OCI-LY3 (cell line): ENCODE measurements around the gene CABS1.

Source experiments
- H2AFZ ChIP-seq: fragments of 200-600, 300-600 bp; shearing (Covaris generic); 2 replicates; pipeline ENCODE4 v1.6.0; 2014; ENCODE audit warnings: antibody characterized with exemption, low read depth, low read length
- H3K27ac ChIP-seq: fragments of 200-600, 300-600 bp; sonication (generic); 2 replicates; pipeline ENCODE4 v1.5.1; 2014; ENCODE audit warnings: mild to moderate bottlenecking, low read length, moderate library complexity, mixed read lengths
- H3K27me3 ChIP-seq: fragments of 200-600, 300-600 bp; sonication (generic); 2 replicates; pipeline ENCODE4 v1.6.1; 2014; ENCODE audit warnings: low read depth, low read length, mixed read lengths
- H3K36me3 ChIP-seq: fragments of 200-600, 300-600 bp; sonication (generic); replicated peaks from 2 replicates; pipeline ENCODE3; 2014; ENCODE audit warnings: low read depth, low read length, mixed read lengths
- H3K4me1 ChIP-seq: fragments of 300-600, 200-600 bp; sonication (generic); 2 replicates; pipeline ENCODE4 v1.6.1; 2014; ENCODE audit warnings: low read length, mixed read lengths
- H3K4me2 ChIP-seq: fragments of 200-600, 300-600 bp; sonication (generic); 2 replicates; pipeline ENCODE4 v1.6.1; 2014; ENCODE audit warnings: low read length, mixed read lengths
- H3K4me3 ChIP-seq: fragments of 300-600, 200-600 bp; sonication (generic); 2 replicates; pipeline ENCODE4 v1.5.1; 2014; ENCODE audit warnings: antibody characterized with exemption, mild to moderate bottlenecking, low read length, moderate library complexity
- H3K79me2 ChIP-seq: fragments of 300-600, 200-600 bp; shearing (Covaris generic); 2 replicates; pipeline ENCODE4 v1.6.1; 2014; ENCODE audit warnings: mild to moderate bottlenecking, low read length, mixed read lengths
- H3K9ac ChIP-seq: fragments of 300-600, 200-600 bp; shearing (Covaris generic); 2 replicates; pipeline ENCODE4 v1.6.0; 2014; ENCODE audit warnings: mild to moderate bottlenecking, low read length, moderate library complexity
- H3K9me3 ChIP-seq: fragments of 200-600, 300-600 bp; shearing (Covaris generic); 2 replicates; pipeline ENCODE4 v1.6.1; 2014; ENCODE audit warnings: low read length, mixed read lengths; ENCODE audit not compliant: insufficient read depth
- H4K20me1 ChIP-seq: fragments of 200-600, 300-600 bp; sonication (generic); 2 replicates; pipeline ENCODE4 v1.6.1; 2016; ENCODE audit warnings: low read length, mixed read lengths; ENCODE audit not compliant: insufficient read depth
- EZH2phosphoT487 ChIP-seq: fragments of 200-600 bp; shearing (Covaris generic); IDR thresholded peaks from 2 replicates; pipeline ENCODE4 v1.6.1; 2018; ENCODE audit warnings: antibody characterized with exemption, mixed run types, low read depth
- TF ChIP-seq, protein P1 (sequence below): fragments of 200-600, 300-600 bp; sonication (generic); IDR thresholded peaks from 2 replicates; pipeline ENCODE4 v1.5.1; 2014; ENCODE audit warnings: antibody characterized with exemption, low read length, low read depth

The CABS1 gene

DNA sequence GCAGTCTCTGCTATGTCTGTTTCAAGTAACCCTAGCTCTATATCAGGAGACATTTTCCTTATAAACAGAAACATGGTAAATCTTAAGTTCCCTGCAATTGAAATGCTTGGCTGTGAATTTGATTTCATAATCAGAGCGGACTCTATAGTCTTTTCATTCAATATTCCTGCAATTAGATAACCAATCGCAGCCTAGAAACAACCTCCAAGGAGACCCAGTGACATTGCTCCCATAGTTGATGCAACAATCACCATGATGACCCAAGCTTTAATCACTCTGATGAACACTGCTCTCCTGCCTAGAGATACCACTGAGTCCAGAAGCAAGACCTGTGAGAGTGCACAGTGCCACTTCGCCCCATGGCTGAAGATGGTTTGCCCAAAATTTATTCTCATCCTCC, at the start of gene CABS1:
Gene CABS1, plus strand, starts transcription at position 301 of the 400 bp plus-strand sequence. Its CDS starts 59 bp downstream, at position 360.
- H3K9ac ChIP-seq, result no peak within 1 kb of the TSS
- H3K36me3 ChIP-seq, result no peaks in the 10 kb centered on the region
- H3K4me3 ChIP-seq, result no peak within 1 kb of the TSS
- no peak within 1 kb of the TSS for H3K27ac ChIP-seq
- H3K9me3 ChIP-seq, result no peaks in the 10 kb centered on the region
- no peaks in the 10 kb centered on the region for H3K4me1 ChIP-seq
- H3K79me2 ChIP-seq, result no peaks in the 10 kb centered on the region
- no peak within 1 kb of the TSS for H3K4me2 ChIP-seq
- TF ChIP-seq, protein P1, sequence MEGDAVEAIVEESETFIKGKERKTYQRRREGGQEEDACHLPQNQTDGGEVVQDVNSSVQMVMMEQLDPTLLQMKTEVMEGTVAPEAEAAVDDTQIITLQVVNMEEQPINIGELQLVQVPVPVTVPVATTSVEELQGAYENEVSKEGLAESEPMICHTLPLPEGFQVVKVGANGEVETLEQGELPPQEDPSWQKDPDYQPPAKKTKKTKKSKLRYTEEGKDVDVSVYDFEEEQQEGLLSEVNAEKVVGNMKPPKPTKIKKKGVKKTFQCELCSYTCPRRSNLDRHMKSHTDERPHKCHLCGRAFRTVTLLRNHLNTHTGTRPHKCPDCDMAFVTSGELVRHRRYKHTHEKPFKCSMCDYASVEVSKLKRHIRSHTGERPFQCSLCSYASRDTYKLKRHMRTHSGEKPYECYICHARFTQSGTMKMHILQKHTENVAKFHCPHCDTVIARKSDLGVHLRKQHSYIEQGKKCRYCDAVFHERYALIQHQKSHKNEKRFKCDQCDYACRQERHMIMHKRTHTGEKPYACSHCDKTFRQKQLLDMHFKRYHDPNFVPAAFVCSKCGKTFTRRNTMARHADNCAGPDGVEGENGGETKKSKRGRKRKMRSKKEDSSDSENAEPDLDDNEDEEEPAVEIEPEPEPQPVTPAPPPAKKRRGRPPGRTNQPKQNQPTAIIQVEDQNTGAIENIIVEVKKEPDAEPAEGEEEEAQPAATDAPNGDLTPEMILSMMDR, result no peak
- TF ChIP-seq EZH2phosphoT487, result no peak
- H3K27me3 ChIP-seq, result no peaks in the 10 kb centered on the region
- H4K20me1 ChIP-seq, result no peaks in the 10 kb centered on the region
- no peak within 1 kb of the TSS for H2AFZ ChIP-seq

DNA sequence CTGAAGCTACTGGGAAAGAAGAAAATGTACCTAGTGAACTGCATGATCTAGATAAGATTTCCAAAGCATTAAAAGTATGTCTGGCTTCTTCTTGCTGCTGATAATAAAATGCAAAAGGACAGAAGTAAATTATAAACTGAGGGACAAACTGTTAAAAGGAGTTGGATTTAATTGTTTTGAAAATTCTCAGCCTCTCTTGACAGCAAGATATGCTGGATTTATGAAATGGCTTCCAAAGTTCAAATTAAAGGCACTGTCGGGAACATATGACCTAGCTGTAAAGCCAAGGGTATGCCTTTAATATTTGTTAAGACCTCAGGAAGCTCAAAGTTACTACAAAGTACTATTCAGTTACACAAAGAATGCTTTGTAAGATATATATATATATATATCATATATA, 46.1 kb upstream of the CABS1 start:
- no peaks in the 10 kb centered on the region for H3K79me2 ChIP-seq

DNA sequence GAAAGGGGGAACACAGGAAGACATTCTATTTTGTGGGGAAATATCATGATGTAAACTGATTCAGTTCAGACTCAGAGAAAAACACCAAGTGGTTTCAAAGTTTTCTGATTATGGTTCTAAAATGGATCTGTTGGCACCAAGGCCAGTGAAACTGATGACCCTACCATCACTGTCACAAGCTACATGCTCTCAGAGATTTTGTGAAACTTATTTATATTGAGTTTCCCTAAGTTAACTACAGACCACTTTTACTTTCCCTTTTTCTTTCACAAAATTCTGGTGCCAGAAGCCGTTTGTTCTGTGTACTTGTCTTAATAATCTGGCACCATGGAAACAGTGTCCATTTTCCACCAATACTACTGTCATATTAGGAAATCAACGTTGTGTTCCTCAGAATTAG, 43.4 kb upstream of the CABS1 start:
- H4K20me1 ChIP-seq, result no peaks in the 10 kb centered on the region
- no peak for TF ChIP-seq EZH2phosphoT487
- TF ChIP-seq, protein P1, result no peak

More for the DNA sequence above, 46.1 kb upstream of the CABS1 start:
- Histone ChIP-seq H4K20me1 (no peaks in the 10 kb centered on the region), H3K4me1 (no peaks in the 10 kb centered on the region), H3K27me3 (no peaks in the 10 kb centered on the region), H3K4me3 (no peak overlapping the region), H3K27ac (no peak overlapping the region), H3K4me2 (no peak overlapping the region), H3K9ac (no peak overlapping the region), H3K36me3 (no peaks in the 10 kb centered on the region), H2AFZ (no peak overlapping the region), H3K9me3 (no peaks in the 10 kb centered on the region)
- no peak for TF ChIP-seq EZH2phosphoT487
- TF ChIP-seq, protein P1, result no peak

DNA sequence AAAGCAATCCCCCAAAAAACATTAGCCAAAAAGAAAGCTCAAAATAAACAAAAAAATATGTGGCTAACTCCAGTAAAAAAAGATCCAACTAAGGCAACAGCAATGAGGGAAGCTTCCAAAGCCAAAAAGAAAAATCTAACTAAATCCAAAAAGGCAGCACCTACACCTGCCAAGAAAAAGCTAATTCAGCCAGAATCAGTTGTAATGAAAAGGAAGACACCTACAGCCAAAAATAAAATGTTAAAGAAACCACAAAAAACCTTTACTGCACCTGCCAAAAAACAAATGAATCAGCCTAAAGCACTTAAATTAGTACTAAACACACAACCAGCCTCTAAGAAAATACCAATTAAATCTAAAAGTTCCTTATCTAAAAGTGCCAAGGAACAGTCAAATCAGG, 37.2 kb upstream of the CABS1 start:
- no peaks in the 10 kb centered on the region for H3K36me3 ChIP-seq
- H3K4me1 ChIP-seq, result no peaks in the 10 kb centered on the region
- H4K20me1 ChIP-seq, result no peaks in the 10 kb centered on the region
- no peaks in the 10 kb centered on the region for H3K27me3 ChIP-seq
- H2AFZ ChIP-seq, result no peak overlapping the region
- H3K4me2 ChIP-seq, result no peak overlapping the region
- no peak overlapping the region for H3K9ac ChIP-seq
- no peak overlapping the region for H3K4me3 ChIP-seq
- no peaks in the 10 kb centered on the region for H3K79me2 ChIP-seq
- no peak for TF ChIP-seq EZH2phosphoT487
- TF ChIP-seq, protein P1, result no peak
- H3K9me3 ChIP-seq, result no peaks in the 10 kb centered on the region
- H3K27ac ChIP-seq, result no peak overlapping the region

More for the DNA sequence above, 43.4 kb upstream of the CABS1 start:
- Histone ChIP-seq H3K27ac (no peak overlapping the region), H3K9me3 (no peaks in the 10 kb centered on the region), H3K79me2 (no peaks in the 10 kb centered on the region), H3K4me1 (no peaks in the 10 kb centered on the region), H2AFZ (no peak overlapping the region), H3K4me2 (no peak overlapping the region), H3K4me3 (no peak overlapping the region), H3K9ac (no peak overlapping the region), H3K27me3 (no peaks in the 10 kb centered on the region), H3K36me3 (no peaks in the 10 kb centered on the region)
